ENCODE results near the gene PTPRG.

The PTPRG gene

GRCh38 chr3:62248734-62249483 lies 687.5 kb downstream of the PTPRG start:
- no peak for TF ChIP-seq CTCF (conservative IDR thresholded peaks at IDR 0.05)
- no peak overlapping the region for H3K27ac ChIP-seq

- TF ChIP-seq CTCF (conservative IDR thresholded peaks at IDR 0.05) = no peak
- no peak overlapping the region for H3K27ac ChIP-seq
Observed at GRCh38 chr3:62249484-62249776, 688.1 kb downstream of the PTPRG start.

GRCh38 chr3:62249855-62250543 lies 688.6 kb downstream of the PTPRG start:
- TF ChIP-seq CTCF (conservative IDR thresholded peaks at IDR 0.05) = no peak; the same call in 1 of the 2 replicates
- H3K27ac ChIP-seq = no peak overlapping the region

- no peak for TF ChIP-seq CTCF (conservative IDR thresholded peaks at IDR 0.05)
- no peak overlapping the region for H3K27ac ChIP-seq
Observed at GRCh38 chr3:62252438-62253157, 691.2 kb downstream of the PTPRG start.

- H3K27ac ChIP-seq = no peak overlapping the region
- TF ChIP-seq CTCF (conservative IDR thresholded peaks at IDR 0.05) = no peak
Observed at GRCh38 chr3:62253971-62254370, 692.6 kb downstream of the PTPRG start.

- H3K27ac ChIP-seq = no peak overlapping the region
- TF ChIP-seq CTCF (conservative IDR thresholded peaks at IDR 0.05) = no peak
Observed at GRCh38 chr3:62255758-62256157, 694.4 kb downstream of the PTPRG start.

- no peak overlapping the region for H3K27ac ChIP-seq
- no peak for TF ChIP-seq CTCF (conservative IDR thresholded peaks at IDR 0.05)
Observed at GRCh38 chr3:62259924-62260323, 698.6 kb downstream of the PTPRG start.

Data from VCaP (cell line).